HEK293 (cell line): Measurements from ENCODE around the gene BBOX1.

Experiments
- CTCF ChIA-PET: fragments of 350-600 bp; formaldehyde crosslinking; extraction: SDS; loops from one replicate; lab custom pipeline; 2021; ENCODE audit warnings: antibody characterized with exemption; lab: Yijun Ruan, JAX
- POLR2A ChIA-PET: fragments of 300-600 bp; formaldehyde crosslinking; extraction: SDS; loops from one replicate; lab custom pipeline; 2020; ENCODE audit warnings: antibody characterized with exemption, inconsistent platforms; lab: Yijun Ruan, JAX
- H3K27ac ChIP-seq: fragments of 200-500 bp; sonication (Bioruptor generic); 2 replicates; pipeline ENCODE4 v1.5.1; 2014; ENCODE audit warnings: low read depth, low read length, control low read depth, inconsistent platforms; ENCODE audit errors: extremely low read depth
- H3K36me3 ChIP-seq, 2 experiments: fragments of 200-500 bp in 1 of 2; sonication (Bioruptor generic) in 1 of 2; 1 replicate in 1 of 2; 2 replicates in 1 of 2; pipeline ENCODE4 v1.5.1; 2014 to 2017; ENCODE audit warnings: inconsistent platforms in 2 of 2, low read length in 2 of 2; ENCODE audit not compliant: control insufficient read depth in 2 of 2, insufficient read depth in 1 of 2
- H3K4me1 ChIP-seq: fragments of 200-500 bp; sonication (Bioruptor generic); 2 replicates; pipeline ENCODE4 v1.5.1; 2014; ENCODE audit warnings: mild to moderate bottlenecking, low read length, inconsistent platforms; ENCODE audit not compliant: control insufficient read depth, insufficient read depth
- H3K4me3 ChIP-seq: 2 replicates; pipeline ENCODE4 v1.5.1; 2011; ENCODE audit warnings: low read depth, mild to moderate bottlenecking, control low read depth, low read length, moderate library complexity
- H3K9me3 ChIP-seq: fragments of 200-500 bp; sonication (Bioruptor generic); 2 replicates; pipeline ENCODE4 v1.5.1; 2014; ENCODE audit warnings: low read depth, low read length, inconsistent platforms; ENCODE audit not compliant: control insufficient read depth, insufficient read depth
- FEZF1 ChIP-seq: fragments of 450-650 bp; formaldehyde crosslinking; IDR thresholded peaks from 2 replicates; pipeline ENCODE4 v1.5.1; 2016; ENCODE audit warnings: missing biosample characterization, missing genetic modification characterization
- GFI1B ChIP-seq: fragments of 450-650 bp; formaldehyde crosslinking; IDR thresholded peaks from 2 replicates; pipeline ENCODE4 v1.5.1; 2016; ENCODE audit warnings: missing biosample characterization, missing genetic modification characterization
- HOXA7 ChIP-seq: sonication (generic); formaldehyde crosslinking; IDR thresholded peaks from 2 replicates; pipeline ENCODE4 v1.8.1; 2022; ENCODE audit warnings: missing genetic modification reagents, borderline replicate concordance
- MEIS1 ChIP-seq: sonication (generic); formaldehyde crosslinking; IDR thresholded peaks from 2 replicates; pipeline ENCODE4 v1.8.1; 2022; ENCODE audit warnings: missing genetic modification reagents, mild to moderate bottlenecking, borderline replicate concordance
- PRDM2 ChIP-seq: fragments of 450-650 bp; formaldehyde crosslinking; IDR thresholded peaks from 2 replicates; pipeline ENCODE4 v1.5.1; 2016; ENCODE audit warnings: missing biosample characterization, missing genetic modification characterization, borderline replicate concordance
- RBAK ChIP-seq: fragments of 450-650 bp; formaldehyde crosslinking; IDR thresholded peaks from 2 replicates; pipeline ENCODE4 v1.5.1; 2016; ENCODE audit warnings: missing biosample characterization, missing genetic modification characterization
- REPIN1 ChIP-seq: fragments of 450-650 bp; formaldehyde crosslinking; IDR thresholded peaks from 2 replicates; pipeline ENCODE4 v1.5.1; 2017; ENCODE audit warnings: missing biosample characterization, missing genetic modification characterization, low read depth
- WT1 ChIP-seq: fragments of 450-650 bp; formaldehyde crosslinking; IDR thresholded peaks from 2 replicates; pipeline ENCODE4 v1.5.1; 2016; ENCODE audit warnings: missing biosample characterization, missing genetic modification characterization
- ZBTB20 ChIP-seq: fragments of 450-650 bp; formaldehyde crosslinking; IDR thresholded peaks from 2 replicates; pipeline ENCODE4 v1.5.1; 2016; ENCODE audit warnings: missing biosample characterization, missing genetic modification characterization
- ZNF138 ChIP-seq: fragments of 450-650 bp; formaldehyde crosslinking; IDR thresholded peaks from 2 replicates; pipeline ENCODE4 v1.5.1; 2016; ENCODE audit warnings: missing biosample characterization, missing genetic modification characterization, borderline replicate concordance
- ZNF211 ChIP-seq: fragments of 450-650 bp; formaldehyde crosslinking; IDR thresholded peaks from 2 replicates; pipeline ENCODE4 v1.5.1; 2016; ENCODE audit warnings: low read depth, missing biosample characterization, missing genetic modification characterization
- ZNF214 ChIP-seq: fragments of 450-650 bp; formaldehyde crosslinking; IDR thresholded peaks from 2 replicates; pipeline ENCODE4 v1.5.1; 2017; ENCODE audit warnings: missing biosample characterization, mild to moderate bottlenecking, missing genetic modification characterization, borderline replicate concordance
- ZNF423 ChIP-seq: fragments of 450-650 bp; formaldehyde crosslinking; IDR thresholded peaks from 2 replicates; pipeline ENCODE4 v1.5.1; 2016; ENCODE audit warnings: missing biosample characterization, missing genetic modification characterization
- ZNF510 ChIP-seq: fragments of 450-650 bp; formaldehyde crosslinking; IDR thresholded peaks from 2 replicates; pipeline ENCODE4 v1.5.1; 2018; ENCODE audit warnings: mild to moderate bottlenecking, missing genetic modification characterization, missing biosample characterization; ENCODE audit not compliant: insufficient replicate concordance
- ZNF585B ChIP-seq: fragments of 450-650 bp; formaldehyde crosslinking; IDR thresholded peaks from 2 replicates; pipeline ENCODE4 v1.5.1; 2016; ENCODE audit warnings: missing biosample characterization, missing genetic modification characterization
- ZNF600 ChIP-seq: fragments of 450-650 bp; formaldehyde crosslinking; IDR thresholded peaks from 2 replicates; pipeline ENCODE4 v1.5.1; 2016; ENCODE audit warnings: missing biosample characterization, missing genetic modification characterization
- ZNF629 ChIP-seq: fragments of 450-650 bp; formaldehyde crosslinking; IDR thresholded peaks from 2 replicates; pipeline ENCODE4 v1.5.1; 2017; ENCODE audit warnings: missing biosample characterization, missing genetic modification characterization
- ZNF707 ChIP-seq: fragments of 450-650 bp; formaldehyde crosslinking; IDR thresholded peaks from 2 replicates; pipeline ENCODE4 v1.5.1; 2016; ENCODE audit warnings: missing biosample characterization, missing genetic modification characterization
- ZNF747 ChIP-seq: fragments of 450-650 bp; formaldehyde crosslinking; IDR thresholded peaks from 2 replicates; pipeline ENCODE4 v1.5.1; 2016; ENCODE audit warnings: missing biosample characterization, missing genetic modification characterization
- TF ChIP-seq, protein P1 (sequence below): fragments of 450-650 bp; formaldehyde crosslinking; IDR thresholded peaks from 2 replicates; pipeline ENCODE4 v1.5.1; 2016; ENCODE audit warnings: missing biosample characterization, missing genetic modification characterization
- TF ChIP-seq, protein P2 (sequence below): fragments of 450-650 bp; formaldehyde crosslinking; conservative IDR thresholded peaks from 2 replicates; pipeline ENCODE4 v1.5.1; 2016; ENCODE audit warnings: low read depth, missing biosample characterization, missing genetic modification characterization

BBOX1 gene

GRCh38 chr11:27083782-27084181, 43.2 kb downstream of the BBOX1 start (continued):
- TF ChIP-seq, protein P1, sequence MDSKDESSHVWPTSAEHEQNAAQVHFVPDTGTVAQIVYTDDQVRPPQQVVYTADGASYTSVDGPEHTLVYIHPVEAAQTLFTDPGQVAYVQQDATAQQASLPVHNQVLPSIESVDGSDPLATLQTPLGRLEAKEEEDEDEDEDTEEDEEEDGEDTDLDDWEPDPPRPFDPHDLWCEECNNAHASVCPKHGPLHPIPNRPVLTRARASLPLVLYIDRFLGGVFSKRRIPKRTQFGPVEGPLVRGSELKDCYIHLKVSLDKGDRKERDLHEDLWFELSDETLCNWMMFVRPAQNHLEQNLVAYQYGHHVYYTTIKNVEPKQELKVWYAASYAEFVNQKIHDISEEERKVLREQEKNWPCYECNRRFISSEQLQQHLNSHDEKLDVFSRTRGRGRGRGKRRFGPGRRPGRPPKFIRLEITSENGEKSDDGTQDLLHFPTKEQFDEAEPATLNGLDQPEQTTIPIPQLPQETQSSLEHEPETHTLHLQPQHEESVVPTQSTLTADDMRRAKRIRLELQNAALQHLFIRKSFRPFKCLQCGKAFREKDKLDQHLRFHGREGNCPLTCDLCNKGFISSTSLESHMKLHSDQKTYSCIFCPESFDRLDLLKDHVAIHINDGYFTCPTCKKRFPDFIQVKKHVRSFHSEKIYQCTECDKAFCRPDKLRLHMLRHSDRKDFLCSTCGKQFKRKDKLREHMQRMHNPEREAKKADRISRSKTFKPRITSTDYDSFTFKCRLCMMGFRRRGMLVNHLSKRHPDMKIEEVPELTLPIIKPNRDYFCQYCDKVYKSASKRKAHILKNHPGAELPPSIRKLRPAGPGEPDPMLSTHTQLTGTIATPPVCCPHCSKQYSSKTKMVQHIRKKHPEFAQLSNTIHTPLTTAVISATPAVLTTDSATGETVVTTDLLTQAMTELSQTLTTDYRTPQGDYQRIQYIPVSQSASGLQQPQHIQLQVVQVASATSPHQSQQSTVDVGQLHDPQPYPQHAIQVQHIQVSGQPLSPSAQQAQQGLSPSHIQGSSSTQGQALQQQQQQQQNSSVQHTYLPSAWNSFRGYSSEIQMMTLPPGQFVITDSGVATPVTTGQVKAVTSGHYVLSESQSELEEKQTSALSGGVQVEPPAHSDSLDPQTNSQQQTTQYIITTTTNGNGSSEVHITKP (tag by site-specific recombination), result no peak
- TF ChIP-seq WT1 (tag by site-specific recombination), result no peak
- TF ChIP-seq, protein P2, sequence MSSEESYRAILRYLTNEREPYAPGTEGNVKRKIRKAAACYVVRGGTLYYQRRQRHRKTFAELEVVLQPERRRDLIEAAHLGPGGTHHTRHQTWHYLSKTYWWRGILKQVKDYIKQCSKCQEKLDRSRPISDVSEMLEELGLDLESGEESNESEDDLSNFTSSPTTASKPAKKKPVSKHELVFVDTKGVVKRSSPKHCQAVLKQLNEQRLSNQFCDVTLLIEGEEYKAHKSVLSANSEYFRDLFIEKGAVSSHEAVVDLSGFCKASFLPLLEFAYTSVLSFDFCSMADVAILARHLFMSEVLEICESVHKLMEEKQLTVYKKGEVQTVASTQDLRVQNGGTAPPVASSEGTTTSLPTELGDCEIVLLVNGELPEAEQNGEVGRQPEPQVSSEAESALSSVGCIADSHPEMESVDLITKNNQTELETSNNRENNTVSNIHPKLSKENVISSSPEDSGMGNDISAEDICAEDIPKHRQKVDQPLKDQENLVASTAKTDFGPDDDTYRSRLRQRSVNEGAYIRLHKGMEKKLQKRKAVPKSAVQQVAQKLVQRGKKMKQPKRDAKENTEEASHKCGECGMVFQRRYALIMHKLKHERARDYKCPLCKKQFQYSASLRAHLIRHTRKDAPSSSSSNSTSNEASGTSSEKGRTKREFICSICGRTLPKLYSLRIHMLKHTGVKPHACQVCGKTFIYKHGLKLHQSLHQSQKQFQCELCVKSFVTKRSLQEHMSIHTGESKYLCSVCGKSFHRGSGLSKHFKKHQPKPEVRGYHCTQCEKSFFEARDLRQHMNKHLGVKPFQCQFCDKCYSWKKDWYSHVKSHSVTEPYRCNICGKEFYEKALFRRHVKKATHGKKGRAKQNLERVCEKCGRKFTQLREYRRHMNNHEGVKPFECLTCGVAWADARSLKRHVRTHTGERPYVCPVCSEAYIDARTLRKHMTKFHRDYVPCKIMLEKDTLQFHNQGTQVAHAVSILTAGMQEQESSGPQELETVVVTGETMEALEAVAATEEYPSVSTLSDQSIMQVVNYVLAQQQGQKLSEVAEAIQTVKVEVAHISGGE (tag by site-specific recombination), result no peak
- no peak for TF ChIP-seq ZNF211 (tag by site-specific recombination)
- TF ChIP-seq HOXA7, result no peak
- TF ChIP-seq ZNF510, result no peak

DNA sequence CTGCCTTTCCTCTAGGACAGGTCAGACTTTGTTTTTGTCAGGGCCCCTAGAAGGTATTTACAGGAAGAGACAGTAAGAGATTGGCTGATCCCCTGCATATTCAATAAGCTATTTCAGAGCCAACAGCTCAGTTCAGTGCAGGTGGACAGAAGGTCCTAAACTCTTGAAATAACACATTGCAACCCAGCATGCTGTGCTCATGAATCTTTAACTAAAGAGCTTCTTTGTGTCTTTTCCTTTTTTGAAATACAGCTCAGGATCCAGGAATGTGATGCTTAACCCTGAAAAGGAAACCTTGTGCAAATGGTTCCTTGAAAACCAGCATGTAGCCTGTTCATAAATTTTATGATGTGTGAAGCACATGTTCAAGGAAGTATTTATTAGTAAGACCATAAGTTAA, 43.9 kb downstream of the BBOX1 start:
- no peaks in the 10 kb centered on the region for H3K36me3 ChIP-seq
- no peak overlapping the region for H3K4me3 ChIP-seq
- CTCF ChIA-PET, result interaction anchor here (0.5 to 1.0 kb wide), 4 partner anchors 26 to 633 kb away, joined by 3 to 5 read pairs (median 3); no protein-coding TSS in a partner anchor
- no peaks in the 10 kb centered on the region for H3K9me3 ChIP-seq
- H3K4me1 ChIP-seq, result peaks cover 10% of the 10 kb centered on the region
- POLR2A ChIA-PET, result no interaction called here
- no peak for TF ChIP-seq ZNF629 (tag by site-specific recombination)
- TF ChIP-seq RBAK (tag by site-specific recombination), result no peak
- peak; percentile 33; the same call in 1 of the 2 replicates for TF ChIP-seq FEZF1
- no peak overlapping the region for H3K27ac ChIP-seq

- no peak overlapping the region for H3K27ac ChIP-seq
- CTCF ChIA-PET, result interaction anchor here (0.6 to 1.0 kb wide), 3 partner anchors 17 to 632 kb away, joined by 3 read pairs; no protein-coding TSS in a partner anchor
- H3K9me3 ChIP-seq, result no peaks in the 10 kb centered on the region
- POLR2A ChIA-PET, result no interaction called here
- peaks cover 14% of the 10 kb centered on the region for H3K4me1 ChIP-seq
- H3K4me3 ChIP-seq, result no peak overlapping the region
- no peaks in the 10 kb centered on the region for H3K36me3 ChIP-seq
- TF ChIP-seq ZNF214 (tag by site-specific recombination) (no peak), ZNF585B (tag by site-specific recombination) (no peak), ZNF423 (tag by site-specific recombination) (no peak), ZNF747 (tag by site-specific recombination) (no peak), ZNF600 (no peak), MEIS1 (no peak), ZNF707 (tag by site-specific recombination) (no peak), REPIN1 (no peak), GFI1B (no peak), ZBTB20 (tag by site-specific recombination) (no peak), PRDM2 (no peak), ZNF138 (tag by site-specific recombination) (no peak)
Measured at GRCh38 chr11:27085111-27085510, 44.5 kb downstream of the BBOX1 start.
